ENCODE measurements around the gene REG1A.

DNA sequence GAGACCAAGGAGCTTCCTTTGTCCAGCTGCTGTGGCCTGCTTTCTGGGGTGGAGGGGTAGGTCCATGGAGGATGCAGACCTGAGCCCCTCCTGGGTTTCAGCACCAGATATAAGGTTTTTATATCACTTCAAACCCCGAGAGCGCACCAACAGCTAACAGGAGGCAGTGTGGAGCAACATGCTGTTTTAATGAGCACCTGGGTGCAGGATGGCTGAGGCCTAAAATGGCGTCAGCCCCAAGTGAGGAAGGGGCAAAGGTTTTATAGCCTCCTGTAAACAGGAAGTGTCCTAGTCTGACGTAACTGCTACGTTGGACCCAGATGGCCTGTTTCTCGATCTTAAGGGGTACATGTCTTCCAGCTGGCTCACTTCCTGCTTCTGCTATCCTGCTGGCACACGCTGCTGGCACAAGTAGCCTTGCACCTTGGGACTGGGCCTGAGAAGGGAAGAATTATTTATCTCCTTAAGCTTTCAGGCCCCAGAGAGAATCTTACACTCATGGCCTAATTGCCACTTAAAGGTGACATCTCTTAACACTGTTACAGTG lies 21.1 kb upstream of the REG1A start:
- TF ChIP-seq, protein P1, sequence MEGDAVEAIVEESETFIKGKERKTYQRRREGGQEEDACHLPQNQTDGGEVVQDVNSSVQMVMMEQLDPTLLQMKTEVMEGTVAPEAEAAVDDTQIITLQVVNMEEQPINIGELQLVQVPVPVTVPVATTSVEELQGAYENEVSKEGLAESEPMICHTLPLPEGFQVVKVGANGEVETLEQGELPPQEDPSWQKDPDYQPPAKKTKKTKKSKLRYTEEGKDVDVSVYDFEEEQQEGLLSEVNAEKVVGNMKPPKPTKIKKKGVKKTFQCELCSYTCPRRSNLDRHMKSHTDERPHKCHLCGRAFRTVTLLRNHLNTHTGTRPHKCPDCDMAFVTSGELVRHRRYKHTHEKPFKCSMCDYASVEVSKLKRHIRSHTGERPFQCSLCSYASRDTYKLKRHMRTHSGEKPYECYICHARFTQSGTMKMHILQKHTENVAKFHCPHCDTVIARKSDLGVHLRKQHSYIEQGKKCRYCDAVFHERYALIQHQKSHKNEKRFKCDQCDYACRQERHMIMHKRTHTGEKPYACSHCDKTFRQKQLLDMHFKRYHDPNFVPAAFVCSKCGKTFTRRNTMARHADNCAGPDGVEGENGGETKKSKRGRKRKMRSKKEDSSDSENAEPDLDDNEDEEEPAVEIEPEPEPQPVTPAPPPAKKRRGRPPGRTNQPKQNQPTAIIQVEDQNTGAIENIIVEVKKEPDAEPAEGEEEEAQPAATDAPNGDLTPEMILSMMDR (CRISPR knock-in tag; IDR thresholded peaks at IDR 0.05): no peak
- TF ChIP-seq EHMT2 (IDR thresholded peaks at IDR 0.05; ENCODE audit: borderline replicate concordance, low read depth, low read length) (no peak), POLR2AphosphoS5 (IDR thresholded peaks at IDR 0.05; ENCODE audit: low read depth, low read length) (no peak), HOXA5 (CRISPR knock-in tag; IDR thresholded peaks at IDR 0.05) (no peak), PHF8 (CRISPR knock-in tag; IDR thresholded peaks at IDR 0.05) (no peak), GABPA (IDR thresholded peaks at IDR 0.05; ENCODE audit: low read depth, low read length) (no peak), GABPA (CRISPR knock-in tag; IDR thresholded peaks at IDR 0.05; ENCODE audit: low read depth) (no peak), TCF12 (IDR thresholded peaks at IDR 0.05) (no peak), TCF12 (CRISPR knock-in tag; IDR thresholded peaks at IDR 0.05) (no peak), PHF5A (CRISPR knock-in tag; IDR thresholded peaks at IDR 0.05; ENCODE audit: low read depth, unreplicated experiment) (no peak), EZH2 (conservative IDR thresholded peaks at IDR 0.05; ENCODE audit: low read depth, low read length) (no peak), TCF7L2 (IDR thresholded peaks at IDR 0.05; ENCODE audit: low read depth, low read length) (no peak)
- TF ChIP-seq, protein P2, sequence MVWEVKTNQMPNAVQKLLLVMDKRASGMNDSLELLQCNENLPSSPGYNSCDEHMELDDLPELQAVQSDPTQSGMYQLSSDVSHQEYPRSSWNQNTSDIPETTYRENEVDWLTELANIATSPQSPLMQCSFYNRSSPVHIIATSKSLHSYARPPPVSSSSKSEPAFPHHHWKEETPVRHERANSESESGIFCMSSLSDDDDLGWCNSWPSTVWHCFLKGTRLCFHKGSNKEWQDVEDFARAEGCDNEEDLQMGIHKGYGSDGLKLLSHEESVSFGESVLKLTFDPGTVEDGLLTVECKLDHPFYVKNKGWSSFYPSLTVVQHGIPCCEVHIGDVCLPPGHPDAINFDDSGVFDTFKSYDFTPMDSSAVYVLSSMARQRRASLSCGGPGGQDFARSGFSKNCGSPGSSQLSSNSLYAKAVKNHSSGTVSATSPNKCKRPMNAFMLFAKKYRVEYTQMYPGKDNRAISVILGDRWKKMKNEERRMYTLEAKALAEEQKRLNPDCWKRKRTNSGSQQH (CRISPR knock-in tag; IDR thresholded peaks at IDR 0.05; ENCODE audit: low read depth): no peak
- TF ChIP-seq, protein P3, sequence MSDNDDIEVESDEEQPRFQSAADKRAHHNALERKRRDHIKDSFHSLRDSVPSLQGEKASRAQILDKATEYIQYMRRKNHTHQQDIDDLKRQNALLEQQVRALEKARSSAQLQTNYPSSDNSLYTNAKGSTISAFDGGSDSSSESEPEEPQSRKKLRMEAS (IDR thresholded peaks at IDR 0.05): no peak
- TF ChIP-seq, protein P4, sequence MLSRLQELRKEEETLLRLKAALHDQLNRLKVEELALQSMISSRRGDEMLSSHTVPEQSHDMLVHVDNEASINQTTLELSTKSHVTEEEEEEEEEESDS (CRISPR knock-in tag; IDR thresholded peaks at IDR 0.05; ENCODE audit: borderline replicate concordance): no peak

All from HepG2 (cell line).